GM18517 (cell line): ENCODE data around the gene ZSWIM1.

Experiments used
- ATAC-seq: cut with Tn5 transposase; IDR thresholded peaks from one replicate; pipeline ENCODE4 v1.9.1; 2021; ENCODE audit warnings: mild to moderate bottlenecking, moderate library complexity; ENCODE audit not compliant: unreplicated experiment

Gene ZSWIM1

DNA sequence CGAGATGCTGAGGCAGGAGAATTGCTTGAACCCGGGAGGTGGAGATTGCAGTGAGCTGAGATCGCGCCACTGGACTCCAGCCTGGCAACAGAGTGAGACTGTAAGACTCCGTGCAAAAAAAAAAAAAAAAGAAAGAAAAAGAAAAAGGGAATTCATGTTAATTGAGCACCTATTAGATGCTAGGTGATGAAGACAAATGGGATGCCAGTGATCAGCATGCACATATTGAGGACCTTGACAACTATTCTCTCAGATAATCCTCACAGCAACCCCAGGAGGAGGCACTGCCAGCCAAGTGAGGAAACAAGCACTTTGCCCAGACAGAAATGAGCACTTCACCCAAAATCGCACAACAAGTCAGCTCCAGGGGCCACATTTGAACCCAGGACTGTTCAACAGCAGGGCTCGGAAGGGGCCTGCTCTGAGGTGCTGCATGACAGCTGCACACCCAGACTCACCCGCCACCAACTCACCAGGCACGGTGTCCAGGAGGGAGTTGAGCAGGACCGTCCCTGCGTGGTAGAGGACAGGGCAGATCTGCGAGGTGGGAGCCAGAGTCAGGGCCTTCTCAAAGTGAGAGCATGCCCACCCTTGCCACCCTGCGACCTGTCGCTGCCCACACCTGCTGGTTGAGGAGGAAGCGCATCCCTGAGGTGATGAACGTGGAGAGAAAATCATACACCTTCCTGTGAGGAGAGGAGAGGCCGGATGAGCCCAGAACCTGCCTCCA, 26.4 kb downstream of the ZSWIM1 start:
- no peak for ATAC-seq

GRCh38 chr20:45908084-45908483, 27.1 kb downstream of the ZSWIM1 start:
- ATAC-seq = no peak

GRCh38 chr20:45909336-45909808, 28.3 kb downstream of the ZSWIM1 start:
- ATAC-seq = no peak

DNA sequence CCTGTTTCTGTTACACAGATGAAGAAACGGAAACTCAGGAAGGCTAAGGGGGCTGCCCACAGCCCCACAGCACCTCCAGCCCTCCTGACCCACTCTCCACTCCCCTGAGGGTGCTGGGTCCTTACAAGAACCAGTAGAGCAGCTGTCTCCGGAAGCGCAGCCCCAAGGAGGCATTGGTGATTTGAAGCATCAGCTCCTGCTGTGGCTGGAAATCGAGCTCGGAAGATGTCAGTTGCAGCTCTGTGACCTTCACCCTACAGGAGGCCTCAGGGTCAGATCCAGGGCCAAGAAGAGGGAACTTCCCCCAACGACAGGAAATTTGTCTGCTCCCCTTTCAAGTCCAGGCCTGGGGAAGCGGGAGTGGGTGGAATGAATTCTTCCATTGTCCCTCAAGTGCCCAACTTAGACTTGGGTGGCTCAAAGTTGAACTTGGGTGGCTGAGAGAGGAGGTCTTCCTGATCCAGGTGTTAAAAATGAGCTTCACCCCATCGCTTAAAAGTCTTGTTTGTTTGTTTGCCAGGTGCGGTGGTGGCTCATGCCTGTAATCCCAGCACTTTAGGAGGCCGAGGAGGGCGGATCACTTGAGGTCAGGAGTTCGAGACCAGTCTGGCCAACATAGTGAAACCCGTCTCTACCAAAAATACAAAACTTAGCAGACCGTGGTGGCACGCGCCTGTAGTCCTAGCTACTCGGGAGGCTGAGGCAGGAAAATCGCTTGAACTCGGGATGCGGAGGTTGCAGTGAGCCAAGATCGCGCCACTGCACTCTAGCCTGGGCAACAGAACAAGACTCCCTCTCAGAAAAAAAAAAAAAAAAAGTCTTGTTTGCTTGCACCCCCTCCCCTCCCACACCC, 29.0 kb downstream of the ZSWIM1 start:
- ATAC-seq = no peak

DNA sequence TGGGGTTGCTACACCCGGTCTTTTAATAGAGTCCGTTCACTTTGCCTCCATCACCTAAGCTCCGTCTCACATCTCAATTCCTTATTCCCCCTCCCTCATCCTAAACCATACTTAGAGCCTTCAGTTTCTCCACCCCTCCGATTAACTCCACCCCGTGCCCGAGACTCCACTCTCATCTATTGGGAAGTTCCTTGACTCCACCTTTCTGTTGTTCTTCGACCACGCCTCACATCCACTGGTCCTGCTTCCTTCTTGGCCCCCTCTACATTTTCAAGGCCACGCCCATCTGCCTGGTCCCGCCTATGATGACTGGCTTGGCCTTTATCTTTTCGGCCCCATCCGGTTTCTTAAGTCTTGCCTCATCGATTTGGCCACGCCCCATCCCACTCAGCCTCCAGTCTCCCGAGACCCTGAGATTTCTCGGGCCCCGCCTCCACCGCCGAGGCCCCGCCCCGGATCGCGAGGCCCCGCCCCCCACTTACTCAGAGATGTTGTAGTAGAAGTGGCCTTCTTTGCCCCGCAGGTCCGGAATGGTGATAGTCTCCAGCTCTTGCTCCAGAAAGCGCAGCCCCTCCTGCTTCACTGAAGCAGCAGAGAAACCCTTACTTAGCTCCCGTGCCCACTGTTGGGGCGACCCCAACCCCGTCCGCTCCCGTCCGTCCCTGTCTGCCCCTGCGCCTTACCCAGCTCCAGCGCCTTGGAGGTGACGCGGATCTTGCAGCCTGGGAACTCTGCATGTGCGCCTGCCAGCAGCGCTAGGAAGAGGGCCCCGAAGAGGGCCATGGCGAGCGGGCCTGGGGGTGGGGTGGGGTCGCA, 29.9 kb downstream of the ZSWIM1 start:
- peak; percentile 83 for ATAC-seq

DNA sequence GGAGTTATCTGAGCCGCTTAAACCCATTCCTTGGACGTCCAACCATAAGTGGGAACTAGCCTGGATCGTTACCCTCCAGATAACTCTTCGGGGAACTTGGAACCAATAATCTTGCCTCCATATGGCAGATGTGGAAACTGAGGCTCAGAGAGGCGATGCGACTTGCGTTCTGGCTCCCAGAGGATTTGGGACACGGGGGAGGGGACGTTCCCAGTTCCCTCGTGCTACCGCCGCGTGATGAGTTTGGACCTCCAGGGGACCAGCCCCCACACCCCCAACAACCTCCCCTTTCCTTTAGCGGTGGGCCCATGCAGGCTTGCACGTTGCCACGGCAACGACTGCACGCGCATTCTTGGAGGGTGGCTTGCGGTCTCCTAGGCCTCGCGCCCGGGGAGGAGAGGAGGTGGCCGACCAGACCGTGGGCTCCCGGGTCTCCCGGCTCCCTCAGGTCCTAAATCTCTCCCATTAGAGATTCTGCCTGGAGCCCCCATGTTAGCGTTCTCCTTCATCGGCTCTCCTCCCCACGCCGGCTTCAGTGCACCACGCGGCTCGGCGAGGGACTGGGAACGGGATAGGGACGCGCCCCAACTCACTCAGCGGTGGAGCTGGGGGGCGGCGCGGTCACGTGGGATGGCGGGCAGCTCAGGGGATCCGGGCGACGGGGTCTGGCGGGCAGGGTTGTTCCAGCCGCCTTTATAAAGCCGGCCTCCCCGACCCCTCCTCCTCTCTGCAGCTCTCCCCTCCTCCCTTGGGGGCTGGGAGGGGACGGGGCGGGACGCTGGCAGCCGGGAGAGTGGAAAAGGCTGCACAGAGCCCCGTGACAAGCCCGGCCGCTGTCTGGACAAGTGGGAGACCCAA, 30.7 kb downstream of the ZSWIM1 start, which contains the start of gene PLTP:
Gene PLTP, minus strand, starts transcription at position 670 of the 858 bp plus-strand sequence. CDS start 703 bp downstream, outside the sequence.
- no peak for ATAC-seq

DNA sequence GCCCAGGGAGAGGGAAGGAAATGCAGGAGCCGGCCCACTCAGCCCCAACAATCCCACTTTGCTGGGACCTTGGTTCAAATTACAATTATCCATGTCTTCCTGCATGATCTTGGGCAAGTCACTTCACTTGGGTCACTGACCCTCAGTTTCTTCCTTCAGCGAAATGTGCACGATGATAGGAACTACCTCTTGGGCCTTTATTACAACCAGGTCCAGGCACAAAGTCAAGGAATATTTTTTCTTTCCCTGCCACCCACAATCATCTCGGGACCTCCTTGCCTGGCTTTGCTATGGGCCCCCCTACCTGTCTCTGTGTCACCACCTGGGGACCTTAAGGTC, 31.3 kb downstream of the ZSWIM1 start:
- no peak for ATAC-seq

- ATAC-seq = no peak
Observed at GRCh38 chr20:45913116-45913515, 32.1 kb downstream of the ZSWIM1 start.

GRCh38 chr20:45917790-45918141, 36.7 kb downstream of the ZSWIM1 start:
- ATAC-seq = no peak

DNA sequence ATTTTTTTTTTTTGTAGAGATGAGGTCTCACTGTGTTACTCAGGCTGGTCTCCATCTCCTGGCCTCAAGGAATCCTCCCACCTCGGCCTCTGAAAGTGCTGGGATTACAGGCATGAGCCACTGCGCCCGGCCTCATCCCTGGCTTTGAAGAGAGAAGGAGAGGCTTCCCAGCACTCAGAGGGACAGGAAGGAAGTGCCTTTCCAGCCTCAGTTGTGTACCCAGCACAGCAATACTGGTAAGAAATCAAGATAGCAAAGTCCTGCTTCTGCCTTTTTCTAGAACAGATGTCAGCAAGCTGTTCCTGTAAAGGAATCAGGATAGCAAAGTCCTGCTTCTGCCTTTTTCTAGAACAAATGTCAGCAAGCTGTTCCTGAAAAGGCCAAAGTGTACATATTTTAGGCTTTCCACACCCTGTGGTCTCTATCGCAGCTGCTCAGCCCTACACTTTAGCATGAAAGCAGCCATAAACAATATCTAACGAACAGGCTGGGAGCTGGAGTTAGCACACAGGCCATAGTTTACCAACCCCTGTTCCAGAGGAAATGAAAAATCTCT, 37.2 kb downstream of the ZSWIM1 start:
- ATAC-seq = no peak

DNA sequence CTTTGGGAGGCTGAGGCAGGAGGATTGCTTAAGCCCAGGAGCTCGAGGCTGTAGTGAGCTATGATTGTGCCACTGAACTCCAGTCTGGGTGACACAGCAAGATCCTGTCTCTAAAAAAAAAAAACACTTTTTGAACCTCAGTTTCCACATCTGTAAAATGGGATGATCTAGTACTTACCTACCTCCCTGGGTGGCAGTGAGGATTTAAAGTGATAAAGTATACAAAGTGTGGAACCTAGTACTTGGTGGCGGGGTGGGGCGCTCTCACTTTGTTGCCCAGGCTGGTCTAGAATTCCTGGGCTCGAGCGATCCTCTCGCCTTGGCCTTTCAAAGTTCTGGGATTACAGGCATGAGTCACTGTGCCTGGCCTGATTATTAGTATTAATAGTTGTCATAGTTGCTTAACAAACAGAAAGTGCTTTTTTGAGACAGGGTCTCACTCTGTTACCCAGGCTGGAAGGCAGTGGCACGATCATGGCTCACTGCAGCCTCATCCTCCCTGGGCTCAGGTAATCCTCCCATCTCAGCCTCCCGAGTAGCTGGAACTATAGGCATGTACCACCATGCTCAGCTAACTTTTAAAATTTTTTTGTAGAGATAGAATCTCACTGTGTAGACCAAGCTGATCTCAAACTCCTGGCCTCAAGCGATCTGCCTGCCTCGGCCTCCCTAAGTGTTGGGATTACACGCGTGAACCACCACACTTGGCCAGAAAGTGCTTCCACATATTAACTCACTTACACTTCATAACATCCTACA, 37.9 kb downstream of the ZSWIM1 start:
- ATAC-seq = no peak

- ATAC-seq = no peak
Observed at GRCh38 chr20:45919542-45920399, 38.7 kb downstream of the ZSWIM1 start.

- no peak for ATAC-seq
Observed at GRCh38 chr20:45920462-45921336, 39.7 kb downstream of the ZSWIM1 start.

DNA sequence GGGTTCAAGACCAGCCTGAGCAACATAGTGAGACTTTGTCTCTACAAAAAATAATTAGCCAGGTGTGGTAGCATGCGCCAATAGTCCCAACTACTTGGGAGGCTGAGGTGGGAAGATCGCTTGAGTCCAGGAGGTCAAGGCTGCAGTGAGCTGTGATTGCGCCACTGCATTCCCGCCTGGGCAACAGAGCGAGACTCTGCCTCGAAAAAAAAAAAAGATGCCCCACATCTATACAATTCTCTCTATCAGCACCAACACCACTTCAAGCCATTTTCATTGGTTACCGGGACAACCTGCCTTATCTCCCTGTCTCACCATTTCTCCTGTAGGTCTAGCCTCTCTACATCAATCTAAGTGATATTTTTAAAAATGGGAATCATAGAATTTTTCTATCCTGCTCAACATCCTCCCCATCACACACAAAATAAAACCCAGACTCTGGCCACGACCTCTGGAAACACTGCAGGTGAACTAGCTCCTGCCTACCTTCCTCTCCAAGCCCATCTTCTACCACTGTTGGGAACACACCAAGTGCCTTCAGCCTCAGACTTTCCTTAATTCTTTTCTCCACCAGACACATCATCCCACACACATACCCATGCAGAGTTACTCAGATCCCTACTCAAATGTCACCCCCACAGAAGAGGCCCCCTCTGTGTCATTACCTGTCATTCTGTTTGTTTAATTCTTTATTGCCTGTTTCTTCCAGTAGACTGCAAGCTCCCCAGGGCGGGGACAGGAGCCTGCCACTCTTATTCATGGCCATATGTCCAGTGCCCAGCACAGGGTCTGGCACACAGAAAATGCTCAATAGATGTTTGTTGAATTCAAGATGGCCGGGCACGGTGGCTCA, 40.5 kb downstream of the ZSWIM1 start:
- no peak for ATAC-seq

GRCh38 chr20:45924391-45925261, 43.6 kb downstream of the ZSWIM1 start:
- ATAC-seq = no peak
